HG02798 (cell line): ENCODE results near the gene AMER2.

Experiments used
- ATAC-seq: cut with Tn5 transposase; IDR thresholded peaks from one replicate; pipeline ENCODE4 v1.9.1; 2021; ENCODE audit warnings: mild to moderate bottlenecking; ENCODE audit not compliant: unreplicated experiment, poor library complexity

AMER2 gene

DNA sequence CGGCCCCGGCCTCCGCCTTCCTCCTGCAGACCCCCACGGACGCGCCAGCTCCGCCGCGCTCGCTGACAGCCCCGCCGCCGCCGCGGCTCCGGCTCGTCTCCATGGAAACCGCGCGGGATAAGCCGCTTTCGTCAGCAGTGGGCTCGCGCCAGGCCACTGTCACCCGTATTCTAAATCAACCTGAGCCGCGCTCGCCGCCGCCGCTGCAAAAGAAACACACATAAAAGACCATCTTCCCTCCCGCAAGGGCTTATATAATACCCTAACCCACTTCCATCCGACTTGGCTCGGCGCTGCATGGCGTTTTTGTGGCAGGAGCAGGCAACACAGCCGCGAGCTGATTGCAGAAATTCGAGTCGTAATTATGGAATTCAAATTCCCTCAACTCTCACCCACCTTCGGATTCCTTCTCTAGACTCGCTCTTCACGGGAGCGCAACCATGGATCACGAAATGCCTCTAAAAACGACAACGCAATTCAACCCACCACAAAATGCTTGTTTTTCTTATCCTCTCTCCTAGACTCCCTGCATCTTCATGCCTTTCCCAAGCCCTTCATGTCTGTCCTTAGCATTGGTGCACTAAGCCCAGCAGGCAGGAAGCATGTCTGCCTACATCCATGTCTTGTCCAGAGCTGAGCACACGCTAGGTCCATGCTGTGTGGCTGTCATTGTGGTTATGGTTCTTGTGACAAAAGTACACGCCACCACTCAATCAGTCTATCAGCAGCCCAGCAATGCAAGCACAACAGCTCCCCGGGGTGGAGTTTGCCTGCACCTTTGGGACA lies at the start of gene AMER2:
TSS of gene AMER2 (minus strand) at position 772 of the 786 bp plus-strand sequence. CDS start at position 103, 669 bp downstream.
- ATAC-seq, result no peak

DNA sequence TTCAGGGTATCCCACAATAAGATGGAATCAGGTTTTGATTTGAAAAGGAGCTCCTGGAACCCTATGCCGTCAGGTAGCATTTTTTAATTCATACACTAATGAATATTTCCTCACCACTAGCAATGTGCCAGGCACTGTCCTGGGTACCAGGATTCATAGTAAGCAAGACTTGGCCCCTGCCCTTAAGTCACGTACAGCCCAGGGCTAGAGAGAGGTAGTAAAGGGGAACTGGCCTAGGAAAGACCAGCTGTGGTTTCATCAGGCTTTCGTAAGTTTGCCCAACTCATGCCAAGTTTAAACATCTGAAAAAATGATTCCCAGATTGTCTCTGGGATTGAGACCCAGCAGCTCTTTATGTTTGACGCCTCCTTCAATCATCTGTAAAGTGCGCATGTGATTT lies 45.9 kb upstream of the AMER2 start:
- ATAC-seq, result no peak

GRCh38 chr13:25217023-25217885 lies 45.2 kb upstream of the AMER2 start:
- ATAC-seq, result no peak

DNA sequence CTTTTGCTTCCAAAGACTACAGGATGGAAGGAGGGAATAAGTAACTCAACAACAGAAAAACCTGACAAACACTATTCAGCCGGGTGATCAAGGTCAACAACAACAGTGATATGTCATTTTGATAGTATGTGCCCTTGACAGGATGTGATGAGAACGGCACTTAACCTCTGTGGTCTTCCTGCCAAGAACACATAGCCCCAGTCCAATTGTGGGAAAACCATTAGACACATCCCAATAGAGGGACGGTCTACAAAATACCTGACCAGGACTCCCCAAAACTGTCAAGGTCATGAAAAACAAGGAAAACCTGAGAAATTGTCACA lies 43.1 kb upstream of the AMER2 start:
- ATAC-seq, result no peak

DNA sequence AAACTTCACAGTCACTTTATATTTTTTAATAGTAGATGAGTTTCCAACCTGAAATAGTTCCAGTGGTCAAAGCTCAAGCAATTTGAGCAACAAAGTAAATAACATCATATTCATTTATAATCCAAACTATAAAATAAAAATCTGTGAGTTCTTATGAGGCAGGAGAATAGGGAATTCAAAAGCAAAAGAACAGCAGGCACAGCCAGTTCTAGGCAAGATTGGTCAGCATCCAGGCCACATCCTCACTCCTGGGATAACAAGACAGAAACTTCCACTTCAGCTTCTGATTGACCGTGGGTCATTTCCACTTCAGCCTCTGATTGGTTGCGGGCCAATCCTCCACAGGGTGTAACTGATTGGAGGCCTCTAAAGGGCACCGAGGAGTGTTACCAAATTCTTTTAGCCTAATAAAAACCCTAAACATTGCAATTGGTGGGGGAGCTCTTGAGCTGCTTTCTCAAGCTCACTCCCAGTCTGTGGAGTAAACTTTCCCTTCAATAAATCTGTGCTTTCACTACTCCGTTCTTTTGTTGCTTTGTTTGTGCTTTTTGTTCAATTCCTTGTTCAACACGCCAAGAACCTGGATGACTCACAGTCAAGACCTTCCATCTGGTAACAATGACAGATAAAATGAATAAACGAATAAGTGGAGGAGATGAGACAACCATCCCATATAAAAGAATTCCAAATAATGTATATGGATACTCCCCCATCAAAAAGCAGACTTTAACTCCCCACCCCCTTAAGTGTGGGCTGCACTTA lies 42.6 kb upstream of the AMER2 start:
- ATAC-seq, result no peak

DNA sequence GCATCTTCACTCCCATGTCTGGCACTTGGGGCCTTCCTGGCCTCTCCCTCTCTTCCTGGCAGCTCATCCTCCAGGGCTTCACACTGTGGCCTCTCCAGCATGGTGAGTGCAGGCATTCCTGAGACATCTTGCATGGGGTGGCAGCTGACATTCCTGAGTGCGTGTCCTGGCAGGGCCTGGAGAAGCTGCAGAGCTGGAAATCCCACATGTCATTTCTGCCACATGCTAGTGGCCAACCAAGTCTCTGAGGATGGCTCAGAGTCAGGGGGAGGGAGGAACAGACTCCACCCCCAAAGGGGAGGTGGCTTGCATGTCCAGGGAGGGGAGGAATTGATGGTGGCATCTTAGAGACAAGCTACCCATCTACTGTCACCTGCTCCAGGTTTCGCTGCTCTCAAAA lies 41.6 kb upstream of the AMER2 start:
- no peak for ATAC-seq

DNA sequence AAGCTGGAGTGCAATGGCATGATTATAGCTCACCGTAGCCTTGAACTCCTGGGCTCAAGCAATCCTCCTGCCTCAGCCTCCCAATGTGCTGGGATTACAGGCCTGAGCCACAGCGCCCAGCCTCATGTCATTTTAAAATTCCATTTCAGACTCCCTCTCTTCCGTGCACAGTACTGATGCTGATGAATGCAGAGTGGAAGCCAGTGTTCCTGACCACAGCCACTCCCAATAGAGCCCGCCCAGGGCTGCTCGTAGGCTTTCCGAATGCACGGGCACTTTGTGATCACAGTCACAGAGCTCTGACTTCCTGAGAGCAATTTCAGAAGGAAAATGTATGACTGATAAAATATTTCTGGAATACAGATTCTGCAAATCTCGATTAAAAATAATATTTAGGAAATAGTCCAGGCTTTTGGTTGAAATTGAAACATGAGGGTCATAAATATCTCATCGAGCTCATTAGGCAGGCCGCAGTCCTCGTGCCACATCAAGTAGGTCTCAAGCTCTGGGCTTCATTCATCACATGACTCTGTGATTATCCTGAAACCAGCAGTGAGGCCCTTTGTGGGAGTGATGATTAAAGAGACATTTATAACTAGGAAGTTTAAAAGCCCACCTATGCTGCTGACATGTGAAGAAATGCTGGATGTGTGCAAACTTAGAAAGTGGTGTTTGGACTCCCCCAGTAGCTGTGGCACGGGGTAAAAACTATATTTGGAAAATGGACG lies 38.9 kb upstream of the AMER2 start:
- no peak for ATAC-seq

DNA sequence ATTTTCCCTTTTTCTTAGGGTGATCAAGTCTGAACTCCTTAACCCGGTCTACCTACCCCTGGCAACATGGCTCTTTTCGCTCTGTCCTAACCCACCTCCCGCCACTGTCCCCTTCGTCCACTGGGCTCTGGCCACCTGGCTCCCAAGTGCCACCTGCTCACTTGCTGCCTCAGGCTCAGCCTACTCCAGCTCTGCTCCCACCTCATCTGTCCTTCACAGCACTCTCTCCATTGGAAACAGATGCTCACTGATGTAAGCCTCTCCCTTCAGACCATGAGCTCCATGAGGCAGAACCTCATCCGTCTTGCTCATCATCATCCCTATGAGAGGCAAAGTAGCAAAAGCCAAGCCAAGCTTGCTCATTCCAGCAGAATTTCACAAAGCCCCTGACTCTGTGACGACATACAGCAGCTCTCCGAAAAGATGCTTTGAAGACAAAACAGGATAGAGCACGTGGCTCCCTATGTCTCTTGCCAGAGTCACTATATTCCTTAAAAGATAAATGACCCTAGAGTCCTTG lies 35.3 kb upstream of the AMER2 start:
- no peak for ATAC-seq

- ATAC-seq, result no peak
These were observed 32.8 kb upstream of the AMER2 start for GRCh38 chr13:25204863-25205262.

DNA sequence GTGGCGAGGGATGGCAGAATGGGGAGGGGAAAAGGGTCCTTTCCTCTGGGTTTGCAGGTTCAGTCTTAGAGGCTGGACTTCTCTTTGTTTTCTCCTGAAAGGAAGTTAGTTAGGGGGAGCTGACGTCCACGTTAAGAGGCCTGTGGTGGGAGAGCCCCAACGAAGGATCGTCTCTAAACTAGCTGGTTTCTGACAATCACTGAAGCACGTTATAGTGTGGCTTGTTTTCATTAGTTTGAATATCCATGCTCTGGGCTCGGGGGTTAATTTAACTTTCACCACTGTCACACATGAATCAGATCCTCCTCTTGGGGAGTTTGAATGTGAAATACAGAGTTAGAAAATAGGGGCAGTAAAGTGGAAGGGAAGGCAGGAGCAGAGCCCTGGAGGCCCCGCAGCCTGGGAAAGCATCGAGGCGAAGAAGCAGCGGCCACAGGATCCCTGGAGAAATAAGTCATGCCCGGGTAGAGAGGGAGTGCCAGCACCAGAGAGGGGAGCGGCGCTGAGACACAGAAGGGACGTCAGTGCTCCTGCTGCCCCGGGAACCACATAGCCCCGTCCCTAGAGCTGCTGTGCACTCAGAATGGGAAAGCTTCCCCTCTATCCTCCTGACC lies 31.1 kb upstream of the AMER2 start:
- ATAC-seq, result no peak

GRCh38 chr13:25200783-25201182 lies 28.7 kb upstream of the AMER2 start:
- no peak for ATAC-seq

GRCh38 chr13:25198647-25199046 lies 26.6 kb upstream of the AMER2 start:
- ATAC-seq, result no peak

DNA sequence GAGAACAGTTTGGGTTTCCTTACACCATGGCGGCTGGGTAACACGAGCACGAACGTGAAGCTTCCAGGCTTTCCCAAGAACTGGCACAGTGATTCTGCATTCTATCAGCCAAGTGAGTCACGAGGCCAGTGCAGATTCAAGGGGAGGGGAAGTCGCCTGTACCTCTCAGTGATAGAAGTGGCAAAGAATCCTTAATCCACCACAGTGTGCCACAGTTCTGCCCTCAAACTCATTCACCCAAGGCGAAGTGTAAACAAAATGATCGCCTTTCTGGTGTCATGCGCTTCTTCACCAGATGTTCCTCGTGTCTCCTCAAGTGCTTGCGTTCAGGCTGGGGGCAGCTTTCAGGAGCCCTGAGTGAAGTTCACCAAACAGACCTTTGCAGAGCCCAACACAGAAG lies 24.9 kb upstream of the AMER2 start:
- no peak for ATAC-seq

DNA sequence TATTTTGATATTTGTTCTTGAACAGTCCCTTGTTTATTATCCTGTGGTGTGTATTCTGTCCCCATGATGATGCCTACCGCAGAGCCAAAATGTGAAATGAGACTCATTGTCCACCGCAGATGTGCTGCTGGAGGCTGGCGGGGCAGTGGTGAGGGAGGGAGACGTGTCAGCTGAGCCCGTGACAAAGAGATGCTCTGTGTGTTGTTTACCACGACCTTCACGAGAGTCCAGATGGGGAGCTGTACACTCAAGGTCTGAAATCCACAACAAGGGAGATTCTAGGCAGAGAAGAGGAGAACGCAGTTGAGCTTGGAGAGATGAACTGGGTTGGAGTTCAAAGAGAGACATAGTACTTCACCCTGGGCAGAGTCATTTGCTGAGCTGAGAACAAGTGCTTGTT lies 20.8 kb upstream of the AMER2 start:
- no peak for ATAC-seq

DNA sequence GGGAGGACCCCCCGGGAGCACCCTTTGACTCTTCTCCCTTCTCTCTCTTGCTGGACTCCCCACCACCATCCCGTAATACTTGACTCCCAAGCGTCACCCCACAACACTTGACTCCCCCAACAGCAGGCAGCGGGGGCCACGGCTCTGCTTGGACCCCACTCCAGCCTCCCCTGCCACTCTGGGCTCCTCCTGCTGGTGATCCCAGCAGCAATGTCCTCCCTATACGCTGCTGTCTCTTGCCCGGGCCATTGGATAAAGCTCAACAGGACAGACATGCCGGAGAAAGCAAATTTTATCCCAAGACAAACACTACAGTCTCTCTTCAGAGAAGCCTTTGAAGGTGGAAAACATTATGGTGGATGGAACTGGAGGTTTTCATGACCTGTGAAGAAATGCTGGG lies 20.4 kb upstream of the AMER2 start:
- no peak for ATAC-seq

GRCh38 chr13:25192052-25192451 lies 20.0 kb upstream of the AMER2 start:
- ATAC-seq, result no peak

DNA sequence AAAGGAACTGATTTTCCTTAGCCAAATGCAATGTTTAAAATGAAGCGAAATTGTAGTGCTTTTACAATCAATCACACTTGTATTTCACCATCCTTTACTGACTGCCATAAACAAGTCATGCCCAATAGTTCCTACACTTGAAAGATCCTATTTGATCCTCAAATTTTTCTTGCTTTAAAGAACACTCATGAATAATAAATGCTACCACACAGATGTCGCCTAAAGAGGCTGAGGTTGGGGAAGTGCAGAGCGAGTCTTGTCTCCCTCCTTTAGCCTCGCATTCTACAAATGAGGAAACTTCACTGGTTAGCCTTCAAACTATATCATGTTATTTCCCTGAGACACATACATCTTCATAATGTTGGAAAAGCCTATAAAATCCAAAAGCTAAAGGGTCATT lies 18.7 kb upstream of the AMER2 start:
- ATAC-seq, result no peak

GRCh38 chr13:25190256-25190655 lies 18.2 kb upstream of the AMER2 start:
- ATAC-seq, result no peak

GRCh38 chr13:25187596-25187995 lies 15.5 kb upstream of the AMER2 start:
- no peak for ATAC-seq

DNA sequence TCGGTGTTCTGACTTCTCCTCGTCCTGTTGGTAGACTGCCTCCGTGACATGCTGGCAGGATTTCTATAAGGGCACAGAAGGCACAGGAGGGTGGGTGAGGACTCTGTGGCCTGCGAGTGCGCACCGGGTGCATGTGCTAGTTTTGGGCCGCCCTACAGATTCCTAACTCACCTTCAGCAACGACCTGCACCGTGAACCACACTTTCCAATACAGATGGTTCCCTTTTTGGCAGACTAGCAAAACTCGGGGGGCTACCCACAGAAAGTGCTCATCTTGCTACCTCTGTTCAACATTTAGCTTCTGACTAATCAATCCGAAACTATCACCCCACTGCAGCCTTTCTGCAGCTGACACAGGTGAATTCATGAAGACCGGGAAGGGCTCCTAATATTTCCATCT lies 14.1 kb upstream of the AMER2 start:
- ATAC-seq, result peak; percentile 49
